ENCODE data around the gene KRT75.

KRT75 gene

DNA sequence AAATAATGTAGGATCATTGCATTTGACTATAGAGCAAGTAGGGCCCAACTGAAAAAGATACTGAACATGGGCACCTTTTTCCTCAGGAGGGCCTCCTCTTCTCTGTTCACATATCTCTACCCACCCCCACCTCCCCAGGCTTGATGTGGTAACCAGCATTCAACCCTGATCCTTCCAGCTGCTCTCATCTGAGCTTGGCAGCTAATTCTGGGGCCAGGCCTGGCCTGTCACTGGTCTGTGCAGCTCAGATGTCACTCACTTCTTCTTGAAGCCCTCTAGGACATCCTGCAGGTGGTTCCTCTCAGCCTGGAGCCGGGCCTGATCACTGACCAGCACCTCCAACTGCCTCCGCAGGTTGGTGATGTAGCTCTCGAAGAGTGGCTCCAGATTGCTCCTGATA lies 50.8 kb downstream of the KRT75 start:
- H3K4me3 ChIP-seq (ENCODE audit: low read length), result no peak overlapping the region
- TF ChIP-seq, protein P1, sequence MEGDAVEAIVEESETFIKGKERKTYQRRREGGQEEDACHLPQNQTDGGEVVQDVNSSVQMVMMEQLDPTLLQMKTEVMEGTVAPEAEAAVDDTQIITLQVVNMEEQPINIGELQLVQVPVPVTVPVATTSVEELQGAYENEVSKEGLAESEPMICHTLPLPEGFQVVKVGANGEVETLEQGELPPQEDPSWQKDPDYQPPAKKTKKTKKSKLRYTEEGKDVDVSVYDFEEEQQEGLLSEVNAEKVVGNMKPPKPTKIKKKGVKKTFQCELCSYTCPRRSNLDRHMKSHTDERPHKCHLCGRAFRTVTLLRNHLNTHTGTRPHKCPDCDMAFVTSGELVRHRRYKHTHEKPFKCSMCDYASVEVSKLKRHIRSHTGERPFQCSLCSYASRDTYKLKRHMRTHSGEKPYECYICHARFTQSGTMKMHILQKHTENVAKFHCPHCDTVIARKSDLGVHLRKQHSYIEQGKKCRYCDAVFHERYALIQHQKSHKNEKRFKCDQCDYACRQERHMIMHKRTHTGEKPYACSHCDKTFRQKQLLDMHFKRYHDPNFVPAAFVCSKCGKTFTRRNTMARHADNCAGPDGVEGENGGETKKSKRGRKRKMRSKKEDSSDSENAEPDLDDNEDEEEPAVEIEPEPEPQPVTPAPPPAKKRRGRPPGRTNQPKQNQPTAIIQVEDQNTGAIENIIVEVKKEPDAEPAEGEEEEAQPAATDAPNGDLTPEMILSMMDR (conservative IDR thresholded peaks at IDR 0.05; ENCODE audit: low read depth, low read length), result no peak
- DNase-seq (ENCODE audit: low read depth), result no peak

- DNase-seq (ENCODE audit: low read depth), result no peak
- TF ChIP-seq, protein P1 (conservative IDR thresholded peaks at IDR 0.05; ENCODE audit: low read depth, low read length), result no peak
- no peak overlapping the region for H3K4me3 ChIP-seq (ENCODE audit: low read length)
Observed at GRCh38 chr12:52382854-52383253, 51.3 kb downstream of the KRT75 start.

- DNase-seq (ENCODE audit: low read depth), result no peak
- TF ChIP-seq, protein P1 (conservative IDR thresholded peaks at IDR 0.05; ENCODE audit: low read depth, low read length), result no peak
- H3K4me3 ChIP-seq (ENCODE audit: low read length), result no peak overlapping the region
Observed at GRCh38 chr12:52381206-52381605, 53.0 kb downstream of the KRT75 start.

- no peak for DNase-seq (ENCODE audit: low read depth)
- TF ChIP-seq, protein P1 (conservative IDR thresholded peaks at IDR 0.05; ENCODE audit: low read depth, low read length), result peak; percentile 77
- no peak overlapping the region for H3K4me3 ChIP-seq (ENCODE audit: low read length)
Observed at GRCh38 chr12:52380271-52380694, 53.9 kb downstream of the KRT75 start.

GRCh38 chr12:52379536-52379935 lies 54.6 kb downstream of the KRT75 start:
- DNase-seq (ENCODE audit: low read depth), result no peak
- no peak overlapping the region for H3K4me3 ChIP-seq (ENCODE audit: low read length)
- TF ChIP-seq, protein P1 (conservative IDR thresholded peaks at IDR 0.05; ENCODE audit: low read depth, low read length), result no peak

DNA sequence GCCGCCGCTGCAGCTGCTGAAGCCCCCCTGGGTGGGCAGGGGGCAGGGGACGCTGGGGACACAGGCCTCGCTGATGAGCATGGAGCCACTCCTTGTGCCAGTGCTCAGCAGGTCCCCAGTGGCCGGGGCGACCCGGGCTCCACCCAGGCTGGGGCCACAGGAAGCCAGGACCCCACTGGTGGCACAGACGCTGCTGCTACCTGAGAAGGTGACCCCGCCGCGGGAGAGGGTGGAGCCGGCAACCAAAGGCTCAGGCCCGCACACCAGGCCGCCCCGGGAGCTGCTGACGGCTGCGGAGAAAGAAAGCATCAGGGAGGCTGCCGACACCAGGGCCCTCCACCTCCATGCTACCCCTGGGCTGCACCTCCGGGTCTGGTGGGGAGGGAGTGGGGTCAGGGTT lies 56.1 kb downstream of the KRT75 start:
- no peak for DNase-seq (ENCODE audit: low read depth)
- TF ChIP-seq, protein P1 (conservative IDR thresholded peaks at IDR 0.05; ENCODE audit: low read depth, low read length), result no peak
- no peak overlapping the region for H3K4me3 ChIP-seq (ENCODE audit: low read length)

DNA sequence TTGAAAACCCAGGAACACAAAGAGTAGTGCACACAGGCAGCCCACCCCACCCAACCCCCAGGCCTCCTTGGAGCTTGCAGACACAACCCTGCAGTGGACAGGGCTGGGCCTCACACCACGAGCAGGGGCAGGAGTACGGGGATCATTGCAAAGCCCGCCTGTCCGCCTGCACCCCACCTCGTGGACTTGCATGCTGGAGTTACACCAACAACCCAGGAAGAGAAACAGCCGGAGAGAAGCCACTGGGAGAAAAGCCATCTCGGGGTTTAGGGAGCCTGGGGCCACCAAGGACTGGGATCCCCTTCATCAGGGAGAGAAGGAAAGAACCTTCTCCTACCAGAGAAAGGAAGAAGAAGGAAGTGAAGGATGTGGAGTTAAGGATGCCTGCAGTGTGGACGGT lies 56.9 kb downstream of the KRT75 start:
- TF ChIP-seq, protein P1 (conservative IDR thresholded peaks at IDR 0.05; ENCODE audit: low read depth, low read length), result no peak
- H3K4me3 ChIP-seq (ENCODE audit: low read length), result no peak overlapping the region
- no peak for DNase-seq (ENCODE audit: low read depth)

All from retinal pigment epithelial cell (primary cell).